Measurements from ENCODE around the gene ACIN1.
A peak's percentile ranks its signal among the peaks of the same experiment; 100 is the strongest.

Gene ACIN1

DNA sequence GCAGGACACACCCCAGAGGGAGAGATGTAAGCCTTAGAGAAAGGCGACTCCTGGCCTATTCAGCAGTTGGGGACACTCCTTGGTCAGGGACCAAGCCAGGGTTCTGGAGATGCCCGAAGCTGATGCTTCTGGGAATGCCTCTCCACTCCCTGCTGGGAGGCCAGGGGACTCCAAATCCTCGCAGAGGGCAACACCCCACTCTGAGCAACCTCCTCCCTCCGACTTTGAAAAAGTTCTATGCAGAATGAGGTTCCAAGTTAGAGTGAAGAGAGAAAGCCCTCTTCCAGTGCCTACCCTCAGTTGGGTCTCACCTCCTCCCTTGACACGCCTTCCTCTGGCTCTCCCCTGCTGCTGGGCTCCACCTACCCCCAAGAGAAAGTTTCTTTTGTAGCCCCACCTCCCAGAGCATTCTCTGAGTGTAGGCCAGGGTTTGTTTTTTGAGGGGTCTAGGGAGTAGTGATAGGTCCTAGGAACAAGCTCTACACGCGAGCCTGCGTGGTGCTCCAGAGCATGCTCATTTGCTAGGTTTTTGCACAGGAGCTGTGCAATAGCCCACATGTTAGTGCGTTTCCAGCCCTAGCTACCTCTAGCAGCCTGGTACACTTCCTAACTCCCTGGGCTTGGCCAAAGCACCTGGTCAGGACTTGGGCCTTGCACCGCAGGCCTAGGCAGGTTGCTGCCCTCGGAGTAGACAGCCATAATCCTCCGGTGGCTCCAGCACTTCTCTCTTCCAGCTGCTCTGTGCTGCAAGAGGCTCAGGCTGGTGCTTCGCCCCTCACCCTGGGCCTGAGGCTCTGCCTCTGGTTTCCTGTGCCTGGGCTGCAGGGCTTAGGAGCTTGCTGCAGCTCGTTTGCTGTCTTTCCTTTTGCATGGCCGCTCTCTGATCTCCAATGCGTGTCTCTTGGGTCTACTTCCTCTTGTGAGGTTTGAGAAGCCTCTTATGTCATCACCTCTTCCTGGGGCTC is 24.7 kb upstream of the ACIN1 start:
- TF ChIP-seq Cebpa-rat (IDR thresholded peaks at IDR 0.05): 0 out of 22 replicates have a peak, but pooled peaks of 2 of the 11 experiments have one; percentile 17 to 54
- Histone ChIP-seq H3K9ac (peak overlapping the region; percentile 62 to 77 (median 73); a peak in 21 of 22 replicates), H3K9me3 (replicated peaks in 1 of 11) (no peaks in the 10 kb centered on the region), H3K4me1 (peaks cover 61 to 99% (median 72%) of the 10 kb centered on the region in 10 experiments), H3K4me3 (peak overlapping the region in 9 of 10 experiments; percentile 31 to 64 (median 48); a peak in 17 of 20 replicates), H3K27me3 (no peaks in the 10 kb centered on the region), H3K4me2 (peak overlapping the region; percentile 84 to 99 (median 94)), H4K20me1 (no peaks in the 10 kb centered on the region), H3K27ac (peak overlapping the region; percentile 59 to 89 (median 81); a peak in 21 of 22 replicates), H3K36me3 (no peaks in the 10 kb centered on the region)

DNA sequence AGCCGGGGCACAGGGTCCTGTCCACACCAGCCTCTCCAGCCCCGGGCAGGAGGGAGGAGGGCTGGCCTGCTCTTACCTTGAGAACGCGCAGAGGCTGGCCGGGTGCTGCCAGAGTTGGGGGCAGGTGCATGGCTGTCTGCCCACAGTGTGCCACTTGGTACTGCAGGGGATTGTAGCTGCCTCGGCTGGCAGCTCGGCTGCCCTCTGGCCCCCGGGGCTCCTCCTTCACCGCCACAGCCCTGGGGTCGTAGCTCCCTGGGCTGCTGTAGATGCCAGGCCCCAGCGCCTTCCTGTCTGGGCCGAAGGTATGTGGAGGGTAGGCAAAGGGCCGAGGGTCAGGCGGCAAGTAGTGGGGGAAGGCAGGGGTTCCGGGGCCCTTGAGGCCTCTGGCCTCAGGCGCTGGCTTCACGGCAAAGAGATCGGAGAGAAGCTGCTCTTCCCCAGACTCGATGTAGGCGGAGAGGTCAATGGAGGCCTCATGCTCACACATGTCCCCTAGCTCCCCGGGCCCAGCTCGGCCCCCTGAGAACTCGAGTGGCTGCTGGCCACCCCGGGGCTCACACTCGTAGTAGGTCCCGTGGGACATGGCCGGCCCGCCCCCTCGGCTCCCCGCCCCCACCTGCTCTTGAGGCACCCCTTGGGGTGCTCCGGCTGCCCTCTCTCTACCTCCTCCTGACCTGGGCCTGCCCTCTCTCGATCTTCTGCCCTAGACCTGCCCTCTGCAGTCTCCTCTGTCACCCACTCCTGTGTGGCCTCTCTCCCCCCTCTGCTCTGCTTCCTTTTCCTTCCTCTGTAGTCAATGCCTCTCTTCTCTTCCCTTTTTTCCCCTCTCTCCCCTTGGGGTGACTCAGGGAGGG is 23.8 kb upstream of the ACIN1 start, which contains the start of gene CEBPE:
Gene CEBPE, minus strand, starts transcription at position 750 of the 857 bp plus-strand sequence. Its CDS starts 164 bp downstream, at position 586.
- no peak for TF ChIP-seq Cebpa-rat (IDR thresholded peaks at IDR 0.05)

DNA sequence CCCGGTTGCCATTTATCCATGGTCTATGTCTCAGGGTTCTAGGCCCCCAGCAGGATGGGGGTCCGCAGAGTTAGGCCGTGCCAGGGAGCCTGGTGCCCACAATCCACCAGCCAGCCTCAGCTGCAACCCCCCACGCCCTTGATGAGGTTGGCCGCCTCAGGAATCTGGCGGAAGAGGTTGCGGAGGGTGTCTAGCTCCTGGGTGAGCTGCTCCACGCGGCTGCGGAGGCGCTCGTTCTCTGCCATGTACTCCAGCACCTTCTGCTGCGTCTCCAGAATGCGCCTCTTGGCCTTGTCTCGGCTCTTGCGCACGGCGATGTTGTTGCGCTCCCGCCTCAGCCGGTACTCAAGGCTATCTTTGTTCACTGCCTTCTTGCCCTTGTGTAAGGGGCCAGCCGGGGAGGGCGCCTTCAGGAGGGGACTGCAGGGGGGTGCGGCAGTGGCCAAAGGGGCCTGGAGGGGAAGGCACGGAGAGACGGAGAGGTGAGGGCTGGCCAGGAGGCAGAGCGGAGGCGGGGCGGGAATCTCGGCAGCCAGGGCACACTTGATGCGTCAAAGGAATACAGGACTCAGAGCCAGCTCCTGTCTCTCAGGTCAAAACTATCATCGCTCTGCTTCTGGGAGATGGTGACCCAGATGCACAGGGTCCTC is 22.6 kb upstream of the ACIN1 start:
- Histone ChIP-seq H3K4me1 (peaks cover 63 to 99% (median 84%) of the 10 kb centered on the region in 10 experiments), H3K4me2 (peak overlapping the region; percentile 84 to 99 (median 94)), H4K20me1 (no peaks in the 10 kb centered on the region), H3K27ac (peak overlapping the region in 8 of 11 experiments; percentile 75 to 89 (median 82); a peak in 15 of 22 replicates), H3K4me3 (peak overlapping the region in 4 of 10 experiments; percentile 46 to 64 (median 54); a peak in 4 of 20 replicates), H3K27me3 (no peaks in the 10 kb centered on the region), H3K36me3 (no peaks in the 10 kb centered on the region), H3K9me3 (replicated peaks in 1 of 11) (no peaks in the 10 kb centered on the region), H3K9ac (peak overlapping the region in 10 of 11 experiments; percentile 62 to 77 (median 74); a peak in 14 of 22 replicates)
- no peak for TF ChIP-seq Cebpa-rat (IDR thresholded peaks at IDR 0.05)

More for the DNA sequence above, 23.8 kb upstream of the ACIN1 start, which contains the start of gene CEBPE:
- peak within 1 kb of the TSS; percentile 62 to 77 (median 73) for H3K9ac ChIP-seq
- no peaks in the 10 kb centered on the region for H4K20me1 ChIP-seq
- H3K36me3 ChIP-seq: no peaks in the 10 kb centered on the region
- H3K9me3 ChIP-seq (replicated peaks in 1 of 11): no peaks in the 10 kb centered on the region
- peak within 1 kb of the TSS; percentile 31 to 64 (median 47); a peak in 19 of 20 replicates for H3K4me3 ChIP-seq
- H3K27ac ChIP-seq: peak within 1 kb of the TSS; percentile 59 to 89 (median 81)
- H3K4me1 ChIP-seq: peaks cover 63 to 99% (median 81%) of the 10 kb centered on the region in 10 experiments
- H3K4me2 ChIP-seq: peak within 1 kb of the TSS; percentile 84 to 99 (median 94)
- no peaks in the 10 kb centered on the region for H3K27me3 ChIP-seq

GRCh38 chr14:23115918-23116317 is 21.0 kb upstream of the ACIN1 start:
- Histone ChIP-seq H3K9ac (peak overlapping the region in 1 of 11 experiments; percentile 6; a peak in 1 of 22 replicates), H3K4me1 (peaks cover 51 to 87% (median 69%) of the 10 kb centered on the region in 10 experiments), H3K27ac (peak overlapping the region in 6 of 11 experiments; percentile 20 to 57 (median 46); a peak in 8 of 22 replicates)

DNA sequence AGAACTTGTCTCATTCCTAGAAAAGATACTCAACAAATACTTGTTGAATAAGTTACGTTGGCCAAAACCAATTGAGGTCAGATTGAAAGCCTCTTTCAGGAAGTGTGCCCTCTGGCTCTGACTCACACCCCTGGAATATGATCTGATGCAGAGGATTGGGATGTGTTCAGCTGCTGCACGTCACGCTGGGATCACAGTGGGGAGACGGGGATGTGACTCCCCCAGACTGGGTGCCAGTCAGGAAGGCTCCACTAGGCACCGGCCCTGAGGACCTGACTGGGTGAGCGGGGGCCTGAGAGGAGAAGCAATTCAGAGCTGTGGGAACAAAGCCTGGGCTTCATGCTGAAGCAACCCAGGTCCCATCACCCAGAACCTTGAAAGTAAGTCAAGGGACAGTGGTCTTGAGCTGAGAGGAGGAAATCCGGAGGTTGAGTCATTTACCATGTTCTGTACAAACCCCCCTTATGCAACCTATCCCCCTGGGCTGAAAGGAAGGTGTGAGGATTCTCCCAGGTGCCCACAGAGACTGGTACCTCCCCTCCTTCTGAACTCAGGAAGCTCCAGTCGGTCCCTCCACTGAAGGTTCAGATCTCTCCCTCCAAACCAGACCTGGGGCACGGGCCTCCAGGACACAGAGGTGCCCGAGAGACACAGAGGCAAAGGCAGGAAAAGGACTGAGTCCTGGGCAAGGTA is 20.2 kb upstream of the ACIN1 start:
- TF ChIP-seq Cebpa-rat (IDR thresholded peaks at IDR 0.05): peak in 2 of 11 experiments; percentile 19 to 23; a peak in 1 of 22 replicates
- H3K27me3 ChIP-seq: no peaks in the 10 kb centered on the region
- peak overlapping the region in 9 of 11 experiments; percentile 20 to 57 (median 45); a peak in 17 of 22 replicates for H3K27ac ChIP-seq
- peak overlapping the region; percentile 32 to 95 (median 71) for H3K4me2 ChIP-seq
- no peaks in the 10 kb centered on the region for H3K9me3 ChIP-seq (replicated peaks in 1 of 11)
- peaks cover 44 to 79% (median 62%) of the 10 kb centered on the region in 10 experiments for H3K4me1 ChIP-seq
- H3K4me3 ChIP-seq: no peak overlapping the region
- H4K20me1 ChIP-seq: no peaks in the 10 kb centered on the region
- H3K9ac ChIP-seq: peak overlapping the region in 1 of 11 experiments; percentile 6; a peak in 1 of 22 replicates
- no peaks in the 10 kb centered on the region for H3K36me3 ChIP-seq

More at GRCh38 chr14:23115918-23116317, 21.0 kb upstream of the ACIN1 start:
- no peak for TF ChIP-seq Cebpa-rat (IDR thresholded peaks at IDR 0.05)
- H3K9me3 ChIP-seq (replicated peaks in 1 of 11): no peaks in the 10 kb centered on the region
- H3K36me3 ChIP-seq: no peaks in the 10 kb centered on the region
- no peak overlapping the region for H3K4me3 ChIP-seq
- H3K4me2 ChIP-seq: peak overlapping the region in 9 of 11 experiments; percentile 40 to 95 (median 71); a peak in 16 of 22 replicates
- H4K20me1 ChIP-seq: no peaks in the 10 kb centered on the region
- H3K27me3 ChIP-seq: no peaks in the 10 kb centered on the region

GRCh38 chr14:23114669-23115038 is 19.7 kb upstream of the ACIN1 start:
- Histone ChIP-seq H3K4me3 (no peak overlapping the region), H3K9ac (no peak overlapping the region), H3K36me3 (no peaks in the 10 kb centered on the region), H3K27me3 (no peaks in the 10 kb centered on the region), H3K27ac (peak overlapping the region in 8 of 11 experiments; percentile 10 to 57 (median 44); a peak in 14 of 22 replicates), H3K9me3 (replicated peaks in 1 of 11) (no peaks in the 10 kb centered on the region), H3K4me2 (peak overlapping the region; percentile 32 to 95 (median 71)), H3K4me1 (peaks cover 38 to 74% (median 57%) of the 10 kb centered on the region in 10 experiments), H4K20me1 (no peaks in the 10 kb centered on the region)
- TF ChIP-seq Cebpa-rat (IDR thresholded peaks at IDR 0.05): no peak

GRCh38 chr14:23114120-23114458 is 19.2 kb upstream of the ACIN1 start:
- H3K9ac ChIP-seq: no peak overlapping the region; a peak in 1 of 22 replicates
- no peaks in the 10 kb centered on the region for H4K20me1 ChIP-seq
- no peaks in the 10 kb centered on the region for H3K27me3 ChIP-seq
- no peaks in the 10 kb centered on the region for H3K36me3 ChIP-seq
- peak overlapping the region in 3 of 11 experiments; percentile 4 to 56 (median 28); a peak in 4 of 22 replicates for H3K27ac ChIP-seq
- H3K4me2 ChIP-seq: peak overlapping the region in 8 of 11 experiments; percentile 8 to 95 (median 74); a peak in 12 of 22 replicates
- H3K4me3 ChIP-seq: no peak overlapping the region
- H3K4me1 ChIP-seq: peaks cover 33 to 68% (median 51%) of the 10 kb centered on the region in 10 experiments
- H3K9me3 ChIP-seq (replicated peaks in 1 of 11): peaks cover 0 to under 1% (median 0%) of the 10 kb centered on the region in 11 experiments; a peak in 5 of 22 replicates
- no peak for TF ChIP-seq Cebpa-rat (IDR thresholded peaks at IDR 0.05)

All from BLaER1 treated with 17β-estradiol and CSF1 and Interleukin-3, amounts not matched to agents 10 nM and 100 nM (cell line).